Smooth muscle cell of trachea (primary cell): Measurements from ENCODE around the gene PREX1. TPM values are rescaled to one million over a fixed set of nuclear protein-coding genes. Genes with fewer than 3 reads are reported as not detected.

Source experiments
- total RNA-seq: library from RNA; depleted of rRNA; stranded (reverse); fragments of >200 nt; gene quantifications from 2 replicates; pipeline ENCODE4 v1.2.1, GENCODE V29; 2014

Gene PREX1, protein sequence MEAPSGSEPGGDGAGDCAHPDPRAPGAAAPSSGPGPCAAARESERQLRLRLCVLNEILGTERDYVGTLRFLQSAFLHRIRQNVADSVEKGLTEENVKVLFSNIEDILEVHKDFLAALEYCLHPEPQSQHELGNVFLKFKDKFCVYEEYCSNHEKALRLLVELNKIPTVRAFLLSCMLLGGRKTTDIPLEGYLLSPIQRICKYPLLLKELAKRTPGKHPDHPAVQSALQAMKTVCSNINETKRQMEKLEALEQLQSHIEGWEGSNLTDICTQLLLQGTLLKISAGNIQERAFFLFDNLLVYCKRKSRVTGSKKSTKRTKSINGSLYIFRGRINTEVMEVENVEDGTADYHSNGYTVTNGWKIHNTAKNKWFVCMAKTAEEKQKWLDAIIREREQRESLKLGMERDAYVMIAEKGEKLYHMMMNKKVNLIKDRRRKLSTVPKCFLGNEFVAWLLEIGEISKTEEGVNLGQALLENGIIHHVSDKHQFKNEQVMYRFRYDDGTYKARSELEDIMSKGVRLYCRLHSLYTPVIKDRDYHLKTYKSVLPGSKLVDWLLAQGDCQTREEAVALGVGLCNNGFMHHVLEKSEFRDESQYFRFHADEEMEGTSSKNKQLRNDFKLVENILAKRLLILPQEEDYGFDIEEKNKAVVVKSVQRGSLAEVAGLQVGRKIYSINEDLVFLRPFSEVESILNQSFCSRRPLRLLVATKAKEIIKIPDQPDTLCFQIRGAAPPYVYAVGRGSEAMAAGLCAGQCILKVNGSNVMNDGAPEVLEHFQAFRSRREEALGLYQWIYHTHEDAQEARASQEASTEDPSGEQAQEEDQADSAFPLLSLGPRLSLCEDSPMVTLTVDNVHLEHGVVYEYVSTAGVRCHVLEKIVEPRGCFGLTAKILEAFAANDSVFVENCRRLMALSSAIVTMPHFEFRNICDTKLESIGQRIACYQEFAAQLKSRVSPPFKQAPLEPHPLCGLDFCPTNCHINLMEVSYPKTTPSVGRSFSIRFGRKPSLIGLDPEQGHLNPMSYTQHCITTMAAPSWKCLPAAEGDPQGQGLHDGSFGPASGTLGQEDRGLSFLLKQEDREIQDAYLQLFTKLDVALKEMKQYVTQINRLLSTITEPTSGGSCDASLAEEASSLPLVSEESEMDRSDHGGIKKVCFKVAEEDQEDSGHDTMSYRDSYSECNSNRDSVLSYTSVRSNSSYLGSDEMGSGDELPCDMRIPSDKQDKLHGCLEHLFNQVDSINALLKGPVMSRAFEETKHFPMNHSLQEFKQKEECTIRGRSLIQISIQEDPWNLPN (N-terminal part only)
- total RNA-seq = 16.9 and 34.9 TPM in 2 replicates

GRCh38 chr20:48827855-48828733, at the start of gene PREX1:
PREX1 (minus strand) TSS chr20:48827999; CDS start chr20:48827860, 139 bp downstream.

Other genes starting within 250 kb of the PREX1 start
- 37.5 and 43.0 TPM in 2 replicates for gene ARFGEF2, start 93.7 kb upstream of the PREX1 start, total RNA-seq
- 46.6 and 119 TPM in 2 replicates for gene CSE1L, start 218.3 kb upstream of the PREX1 start, total RNA-seq